ENCODE results near the gene TMEM62.

DNA sequence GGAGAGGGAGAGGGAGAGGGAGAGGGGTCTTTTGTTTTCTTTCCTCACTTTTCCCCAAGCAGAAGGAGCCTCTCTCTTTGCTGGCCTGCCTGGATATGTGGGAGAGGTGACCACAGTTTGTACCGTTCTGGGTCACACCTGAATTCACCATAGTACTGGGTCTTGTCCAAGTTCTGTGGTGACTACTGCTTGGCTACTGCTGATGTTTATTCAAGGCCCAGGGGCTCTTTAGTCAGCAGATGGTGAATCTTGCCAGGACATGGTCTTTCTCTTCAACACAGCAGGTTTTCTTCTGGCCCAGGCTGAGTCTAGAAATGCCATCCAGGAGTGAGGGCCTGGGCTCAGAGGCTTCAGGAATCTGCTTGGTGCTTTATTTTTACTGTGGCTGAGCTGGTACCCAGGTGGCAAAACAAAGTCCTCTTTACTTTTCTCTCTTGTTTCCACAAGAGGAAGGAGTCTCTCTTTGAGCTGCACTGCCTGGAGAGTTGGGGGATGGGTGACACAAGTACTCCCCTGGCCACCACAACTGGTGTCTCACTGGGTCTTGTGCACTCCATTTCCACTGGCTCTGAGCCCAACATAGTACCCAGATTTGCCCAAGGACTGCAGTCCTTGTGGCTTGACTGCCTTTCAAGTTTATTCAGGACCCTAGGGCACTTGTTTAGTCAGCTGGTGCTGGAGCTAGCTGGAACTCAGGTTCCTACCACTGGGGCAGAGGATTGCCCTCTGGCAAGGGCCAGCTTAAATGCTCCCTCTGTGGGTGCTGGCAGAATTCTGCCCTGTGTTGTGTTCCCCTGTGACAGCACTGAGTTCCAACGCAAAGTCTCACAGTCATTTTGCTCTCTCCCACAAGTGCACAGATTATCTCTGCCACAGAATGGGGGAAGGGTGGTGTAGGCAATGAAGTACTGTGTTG, 35.1 kb downstream of the TMEM62 start:
- TF ChIP-seq, protein P1, sequence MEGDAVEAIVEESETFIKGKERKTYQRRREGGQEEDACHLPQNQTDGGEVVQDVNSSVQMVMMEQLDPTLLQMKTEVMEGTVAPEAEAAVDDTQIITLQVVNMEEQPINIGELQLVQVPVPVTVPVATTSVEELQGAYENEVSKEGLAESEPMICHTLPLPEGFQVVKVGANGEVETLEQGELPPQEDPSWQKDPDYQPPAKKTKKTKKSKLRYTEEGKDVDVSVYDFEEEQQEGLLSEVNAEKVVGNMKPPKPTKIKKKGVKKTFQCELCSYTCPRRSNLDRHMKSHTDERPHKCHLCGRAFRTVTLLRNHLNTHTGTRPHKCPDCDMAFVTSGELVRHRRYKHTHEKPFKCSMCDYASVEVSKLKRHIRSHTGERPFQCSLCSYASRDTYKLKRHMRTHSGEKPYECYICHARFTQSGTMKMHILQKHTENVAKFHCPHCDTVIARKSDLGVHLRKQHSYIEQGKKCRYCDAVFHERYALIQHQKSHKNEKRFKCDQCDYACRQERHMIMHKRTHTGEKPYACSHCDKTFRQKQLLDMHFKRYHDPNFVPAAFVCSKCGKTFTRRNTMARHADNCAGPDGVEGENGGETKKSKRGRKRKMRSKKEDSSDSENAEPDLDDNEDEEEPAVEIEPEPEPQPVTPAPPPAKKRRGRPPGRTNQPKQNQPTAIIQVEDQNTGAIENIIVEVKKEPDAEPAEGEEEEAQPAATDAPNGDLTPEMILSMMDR (conservative IDR thresholded peaks at IDR 0.05; ENCODE audit: low read length): no peak
- TF ChIP-seq EZH2phosphoT487 (IDR thresholded peaks at IDR 0.05; ENCODE audit: borderline replicate concordance): no peak
